ENCODE data around the gene DNPH1. TPM values are rescaled to one million over a fixed set of nuclear protein-coding genes. Genes with fewer than 3 reads are reported as not detected.

The DNPH1 gene, protein sequence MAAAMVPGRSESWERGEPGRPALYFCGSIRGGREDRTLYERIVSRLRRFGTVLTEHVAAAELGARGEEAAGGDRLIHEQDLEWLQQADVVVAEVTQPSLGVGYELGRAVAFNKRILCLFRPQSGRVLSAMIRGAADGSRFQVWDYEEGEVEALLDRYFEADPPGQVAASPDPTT
- 10 to 100 TPM; 15.3 to 73.6 (median 33.9) TPM for total RNA-seq

DNA sequence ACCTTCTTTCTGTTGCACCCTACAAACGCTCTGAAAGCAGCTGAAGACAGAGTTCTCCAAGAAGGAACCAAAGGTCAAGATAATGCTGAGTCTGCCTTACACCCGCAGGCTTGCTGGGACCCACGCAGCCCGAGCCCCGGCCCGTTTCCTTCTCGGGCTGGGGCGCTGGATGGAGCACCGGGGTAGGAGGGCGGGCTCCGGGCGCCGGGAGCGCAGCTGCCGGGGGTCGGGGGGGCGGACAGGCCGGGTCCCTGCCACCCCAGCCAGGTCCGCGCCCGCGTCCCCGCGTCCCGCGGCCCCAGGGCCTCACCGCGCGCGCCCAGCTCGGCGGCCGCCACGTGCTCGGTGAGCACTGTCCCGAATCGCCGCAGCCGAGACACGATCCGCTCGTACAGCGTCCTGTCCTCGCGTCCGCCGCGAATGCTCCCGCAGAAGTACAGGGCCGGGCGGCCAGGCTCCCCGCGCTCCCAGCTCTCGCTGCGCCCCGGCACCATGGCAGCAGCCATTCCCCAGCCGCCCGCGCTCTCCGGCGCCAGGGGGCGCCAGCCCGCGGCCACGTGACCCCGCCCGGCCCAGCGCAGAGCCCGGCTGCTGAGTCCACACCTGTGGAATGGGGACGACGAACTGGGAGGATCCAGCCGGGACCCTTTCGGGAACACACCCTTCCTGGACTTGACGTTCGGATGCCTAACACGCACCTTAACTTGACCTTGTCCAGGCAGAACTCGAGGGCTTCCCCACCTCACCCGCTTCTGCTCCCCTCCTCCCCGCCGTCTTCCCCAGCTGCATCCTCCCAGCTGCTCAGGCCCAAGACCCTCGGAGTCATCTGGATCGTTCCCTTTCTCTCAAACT lies at the start of gene DNPH1:
Gene DNPH1, minus strand, starts transcription at position 531 of the 852 bp plus-strand sequence. Its CDS starts 25 bp downstream, at position 506.
- peak within 1 kb of the TSS in 1 of 2 donors; percentile 29 for H3K27ac ChIP-seq
- H3K4me1 ChIP-seq (replicated peaks in 1 of 2), result peaks cover 0 to 6% of the 10 kb centered on the region in 2 donors
- ATAC-seq (replicated peaks in 6 of 8), result peak; percentile 93 to 98 (median 97)
- WGBS, 10 experiments, result 0 to 21% (median 10%) methylated on average over 1 to 22 of the region's 82 CpGs; no CpG with 5 or more reads in 5 of the 10 experiments
- peak within 1 kb of the TSS; percentile 46 to 56 (median 49) for H3K4me3 ChIP-seq
- in situ Hi-C loops (cut with MboI; ENCODE audit: low pct_unique_long_range_greater_than_20kb in 2 of 9, low sequenced_read_pairs in 9 of 9, unreplicated experiment in 9 of 9), result no loop called here

DNA sequence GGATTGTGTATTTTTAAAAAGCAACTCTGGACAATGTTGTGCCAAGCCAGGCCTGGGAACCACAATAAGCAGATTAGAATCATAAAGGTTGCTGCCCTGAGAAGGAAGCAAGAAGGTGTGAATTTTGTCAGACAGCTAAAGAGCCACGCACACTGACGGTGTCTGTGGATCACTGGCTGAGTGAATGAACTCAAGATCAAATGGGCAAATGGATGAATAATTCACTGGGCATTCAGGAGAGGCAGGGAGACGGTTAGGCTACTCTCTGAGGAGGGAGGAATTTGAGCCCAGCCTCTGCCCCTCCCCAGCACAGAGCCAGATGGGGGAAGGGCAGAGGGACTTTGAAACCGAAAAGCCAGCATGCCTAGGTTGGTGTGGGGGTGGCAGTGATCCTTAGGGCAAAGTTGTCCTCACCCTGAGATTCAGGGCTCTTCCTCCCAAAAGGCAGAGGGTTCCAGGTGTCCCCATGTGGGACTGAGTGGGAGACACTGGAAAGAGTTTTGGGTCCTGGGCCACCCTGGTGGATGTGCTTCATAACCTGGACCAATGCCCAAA lies 49.3 kb upstream of the DNPH1 start:
- WGBS, 10 experiments, result 0% methylated on average over 1 to 2 of the region's 4 CpGs; no CpG with 5 or more reads in 5 of the 10 experiments
- Histone ChIP-seq H3K4me3 (no peak overlapping the region), H3K4me1 (replicated peaks in 1 of 2) (peaks cover 16 to 33% of the 10 kb centered on the region in 2 donors), H3K27ac (no peak overlapping the region)
- ATAC-seq (replicated peaks in 6 of 8), result peak in 7 of 8 experiments; percentile 14 to 78 (median 34)
- in situ Hi-C loops (cut with MboI; ENCODE audit: low pct_unique_long_range_greater_than_20kb in 2 of 9, low sequenced_read_pairs in 9 of 9, unreplicated experiment in 9 of 9), result no loop called here

DNA sequence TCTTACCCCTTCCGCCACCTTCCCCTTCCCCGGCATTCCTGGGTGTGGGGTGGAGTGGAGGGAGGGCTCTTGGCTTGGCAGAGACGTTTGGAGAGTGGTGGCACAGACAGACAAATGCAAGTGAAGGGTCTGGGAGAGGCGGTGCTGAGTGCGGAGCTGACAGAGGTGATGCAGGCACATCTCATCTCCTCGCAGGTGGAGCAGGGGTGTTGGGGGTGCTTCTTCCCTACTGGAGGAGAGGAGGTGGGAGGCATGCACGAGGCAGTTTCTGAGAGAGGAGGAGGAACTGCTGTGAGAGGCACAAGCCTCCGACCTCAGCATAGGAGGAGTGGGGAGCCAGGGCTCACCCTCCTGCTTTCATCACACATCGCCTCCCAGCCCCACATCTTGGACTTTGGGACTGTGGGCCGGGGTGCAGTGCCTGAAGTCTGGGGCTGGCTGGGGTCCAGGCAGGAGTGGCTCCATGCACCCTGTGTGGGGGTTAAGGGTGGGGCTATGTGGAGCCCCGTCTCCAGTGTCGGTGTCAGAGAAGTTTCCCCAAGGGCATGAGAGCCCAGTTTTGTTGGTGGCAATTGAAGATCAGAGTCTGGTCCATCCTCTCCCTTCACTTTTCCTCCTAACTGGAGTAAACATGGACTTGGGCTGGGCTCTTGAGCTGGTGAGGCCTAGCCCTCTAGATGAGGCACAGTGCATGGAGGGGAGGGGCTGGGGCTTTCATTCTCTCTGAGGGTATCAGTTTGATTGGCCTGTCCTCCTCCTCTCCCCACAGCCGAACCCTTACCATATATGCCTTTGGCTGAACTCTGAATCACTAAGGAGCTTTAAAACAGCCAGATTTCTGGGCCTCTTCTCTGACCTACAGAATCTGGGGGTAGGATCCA lies 48.6 kb upstream of the DNPH1 start:
- Histone ChIP-seq H3K27ac (no peak overlapping the region), H3K4me1 (replicated peaks in 1 of 2) (peaks cover 16 to 33% of the 10 kb centered on the region in 2 donors), H3K4me3 (no peak overlapping the region)
- peak; percentile 31 to 59 (median 56) for ATAC-seq (replicated peaks in 6 of 8)
- 0 to 80% (median 40%) methylated on average over 1 to 3 of the region's 13 CpGs; no CpG with 5 or more reads in 3 of the 10 experiments for WGBS, 10 experiments
- in situ Hi-C loops (cut with MboI; ENCODE audit: low pct_unique_long_range_greater_than_20kb in 2 of 9, low sequenced_read_pairs in 9 of 9, unreplicated experiment in 9 of 9), result no loop called here

DNA sequence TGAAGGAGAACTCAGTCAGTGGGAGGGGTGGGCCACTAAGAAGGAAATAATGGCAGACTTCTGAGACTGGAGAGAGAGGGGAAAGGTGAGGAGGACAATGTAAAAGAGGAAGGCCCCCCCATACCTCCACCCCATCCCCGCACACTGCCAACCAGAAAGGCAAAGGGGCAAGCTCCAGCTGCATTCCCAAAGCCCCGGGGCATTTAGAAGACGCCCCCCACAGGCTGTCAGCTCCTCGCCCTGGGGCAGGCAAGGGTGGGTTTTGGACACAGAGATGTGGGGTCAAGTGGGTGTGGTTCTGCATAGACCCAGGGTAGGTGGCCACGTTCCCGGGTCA lies 48.0 kb upstream of the DNPH1 start:
- Histone ChIP-seq H3K27ac (no peak overlapping the region), H3K4me3 (no peak overlapping the region), H3K4me1 (replicated peaks in 1 of 2) (peaks cover 16 to 33% of the 10 kb centered on the region in 2 donors)
- WGBS, 10 experiments, result 100% methylated on average over 1 of the region's 6 CpGs; no CpG with 5 or more reads in 9 of the 10 experiments
- in situ Hi-C loops (cut with MboI; ENCODE audit: low pct_unique_long_range_greater_than_20kb in 2 of 9, low sequenced_read_pairs in 9 of 9, unreplicated experiment in 9 of 9), result no loop called here
- ATAC-seq (replicated peaks in 6 of 8), result no peak

DNA sequence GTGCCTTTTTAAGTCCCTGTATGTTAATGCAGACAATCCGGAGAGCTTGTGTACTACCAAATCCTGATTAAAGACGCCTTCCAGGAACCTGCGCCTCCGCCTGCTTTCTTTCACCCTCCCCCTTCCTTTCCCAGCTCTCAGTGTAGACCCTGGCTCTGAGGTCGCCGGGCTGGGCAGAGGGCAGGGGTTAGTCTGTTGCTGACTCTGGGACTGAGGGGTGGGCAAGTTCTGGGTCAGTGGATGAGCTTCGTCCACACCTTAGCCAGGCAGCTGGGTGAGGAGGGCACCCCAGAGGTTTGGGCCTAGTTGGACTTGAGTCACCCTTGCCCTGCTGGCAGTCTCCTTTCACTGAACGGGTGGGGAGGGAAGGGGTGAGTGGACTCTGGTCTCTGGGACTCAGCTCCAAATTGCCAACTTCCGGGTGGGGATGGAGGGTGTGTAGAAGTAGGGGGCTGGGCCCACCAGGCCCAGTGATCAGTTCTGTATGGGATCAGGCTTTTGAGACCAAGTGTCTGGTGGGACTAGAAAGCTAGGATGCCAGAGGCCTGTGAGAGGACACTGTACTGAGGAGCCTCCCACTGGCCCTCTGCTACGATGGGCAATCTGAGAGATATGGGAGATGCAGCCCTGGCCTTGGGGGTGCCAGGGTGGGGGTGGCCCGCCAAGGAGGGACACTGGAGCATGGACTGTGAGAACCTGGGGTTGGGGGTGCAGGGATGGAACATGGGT lies 47.5 kb upstream of the DNPH1 start:
- Histone ChIP-seq H3K4me1 (replicated peaks in 1 of 2) (peaks cover 16 to 33% of the 10 kb centered on the region in 2 donors), H3K27ac (no peak overlapping the region), H3K4me3 (no peak overlapping the region)
- ATAC-seq (replicated peaks in 6 of 8), result no peak
- in situ Hi-C loops (cut with MboI; ENCODE audit: low pct_unique_long_range_greater_than_20kb in 2 of 9, low sequenced_read_pairs in 9 of 9, unreplicated experiment in 9 of 9), result no loop called here
- 85% methylated on average over 4 of the region's 11 CpGs; no CpG with 5 or more reads in 9 of the 10 experiments for WGBS, 10 experiments

DNA sequence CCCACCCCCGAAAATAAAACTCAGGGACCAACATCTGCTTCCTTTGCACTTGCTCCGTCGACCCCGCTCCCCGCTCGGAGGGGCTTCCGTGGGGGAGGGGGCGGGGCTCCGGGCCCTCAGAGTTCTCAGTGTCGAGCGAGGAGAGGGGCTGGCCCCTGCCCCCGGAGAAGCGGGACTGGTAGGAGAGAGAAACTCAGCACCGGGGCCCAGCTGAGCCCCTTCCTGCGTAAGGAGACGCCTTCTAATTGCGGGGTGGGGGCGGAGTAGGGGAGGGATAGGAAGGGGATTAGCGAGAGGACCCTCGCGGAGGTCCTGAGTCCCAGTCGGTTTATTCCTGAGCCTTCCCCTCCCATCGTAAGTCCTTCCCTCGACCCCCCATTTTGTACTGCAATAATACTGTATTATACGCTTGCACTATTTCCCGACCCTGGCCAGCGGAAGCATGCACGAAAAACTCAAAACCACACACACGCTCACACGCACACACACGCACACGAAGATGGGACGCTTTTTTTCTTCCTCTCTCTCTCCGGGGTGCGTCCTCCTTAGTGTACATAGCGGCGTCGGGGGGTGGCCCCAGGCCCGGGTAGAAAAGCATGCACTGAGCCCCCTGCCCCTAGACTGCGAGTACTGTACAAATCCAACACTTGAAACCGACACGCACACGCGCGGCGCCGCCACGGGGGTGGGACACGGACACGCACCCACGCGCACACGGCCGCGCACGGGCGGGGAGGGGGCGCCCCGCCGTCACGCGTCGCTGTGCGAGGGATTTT lies 46.7 kb upstream of the DNPH1 start:
- in situ Hi-C loops (cut with MboI; ENCODE audit: low pct_unique_long_range_greater_than_20kb in 2 of 9, low sequenced_read_pairs in 9 of 9, unreplicated experiment in 9 of 9), result no loop called here
- Histone ChIP-seq H3K4me1 (replicated peaks in 1 of 2) (peaks cover 16 to 33% of the 10 kb centered on the region in 2 donors), H3K4me3 (no peak overlapping the region), H3K27ac (no peak overlapping the region)
- 0 to 75% (median 51%) methylated on average over 2 to 13 of the region's 64 CpGs; no CpG with 5 or more reads in 5 of the 10 experiments for WGBS, 10 experiments
- ATAC-seq (replicated peaks in 6 of 8), result no peak

DNA sequence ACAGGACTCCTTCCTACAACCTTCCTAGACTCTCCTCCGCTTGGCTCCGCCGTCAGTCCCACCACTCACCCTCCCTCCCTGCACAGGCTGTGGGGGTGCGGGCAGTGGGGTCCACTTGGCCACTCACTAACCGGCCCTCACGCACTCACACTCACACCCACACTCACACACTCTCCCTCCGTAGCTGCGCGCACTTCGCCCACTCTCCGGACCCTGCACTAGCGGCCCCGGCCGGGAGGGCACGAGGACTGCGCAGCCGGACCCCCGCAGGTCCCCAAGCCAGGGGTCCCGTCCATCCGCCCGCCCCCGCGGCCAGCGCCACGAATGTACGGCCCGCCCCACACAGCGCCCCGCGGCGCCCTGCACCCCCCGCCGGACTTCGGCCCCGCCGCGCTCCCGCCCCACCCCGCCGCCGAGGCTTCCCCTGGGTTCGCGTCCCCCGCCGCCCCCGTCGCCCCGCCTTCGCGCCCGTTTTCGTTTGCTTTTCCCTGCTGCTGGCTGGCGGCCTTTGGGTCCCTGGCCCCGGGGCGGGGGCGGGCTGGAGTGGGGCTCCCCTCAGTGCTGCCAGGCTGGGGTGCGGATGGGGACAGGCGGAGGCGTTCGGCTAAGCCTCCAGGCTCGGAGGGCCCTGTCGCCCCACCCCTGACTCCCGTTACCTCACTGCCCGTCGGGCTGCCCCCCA lies 45.8 kb upstream of the DNPH1 start:
- H3K27ac ChIP-seq, result no peak overlapping the region
- peak; percentile 5 to 56 (median 28) for ATAC-seq (replicated peaks in 6 of 8)
- peaks cover 16 to 39% of the 10 kb centered on the region in 2 donors for H3K4me1 ChIP-seq (replicated peaks in 1 of 2)
- peak overlapping the region in 2 of 5 donors; percentile 11 to 23 for H3K4me3 ChIP-seq
- WGBS, 10 experiments, result 15% methylated on average over 4 of the region's 65 CpGs; no CpG with 5 or more reads in 9 of the 10 experiments
- in situ Hi-C loops (cut with MboI; ENCODE audit: low pct_unique_long_range_greater_than_20kb in 2 of 9, low sequenced_read_pairs in 9 of 9, unreplicated experiment in 9 of 9), result loop anchor here in 2 of 9 experiments (25.0 kb wide), 2 partner anchors 162 to 237 kb away; partner anchors contain the start of genes ABCC10 (in 1 of the 2), LRRC73 (in 1 of the 2), POLR1C (in 1 of the 2) and YIPF3 (in 1 of the 2)

DNA sequence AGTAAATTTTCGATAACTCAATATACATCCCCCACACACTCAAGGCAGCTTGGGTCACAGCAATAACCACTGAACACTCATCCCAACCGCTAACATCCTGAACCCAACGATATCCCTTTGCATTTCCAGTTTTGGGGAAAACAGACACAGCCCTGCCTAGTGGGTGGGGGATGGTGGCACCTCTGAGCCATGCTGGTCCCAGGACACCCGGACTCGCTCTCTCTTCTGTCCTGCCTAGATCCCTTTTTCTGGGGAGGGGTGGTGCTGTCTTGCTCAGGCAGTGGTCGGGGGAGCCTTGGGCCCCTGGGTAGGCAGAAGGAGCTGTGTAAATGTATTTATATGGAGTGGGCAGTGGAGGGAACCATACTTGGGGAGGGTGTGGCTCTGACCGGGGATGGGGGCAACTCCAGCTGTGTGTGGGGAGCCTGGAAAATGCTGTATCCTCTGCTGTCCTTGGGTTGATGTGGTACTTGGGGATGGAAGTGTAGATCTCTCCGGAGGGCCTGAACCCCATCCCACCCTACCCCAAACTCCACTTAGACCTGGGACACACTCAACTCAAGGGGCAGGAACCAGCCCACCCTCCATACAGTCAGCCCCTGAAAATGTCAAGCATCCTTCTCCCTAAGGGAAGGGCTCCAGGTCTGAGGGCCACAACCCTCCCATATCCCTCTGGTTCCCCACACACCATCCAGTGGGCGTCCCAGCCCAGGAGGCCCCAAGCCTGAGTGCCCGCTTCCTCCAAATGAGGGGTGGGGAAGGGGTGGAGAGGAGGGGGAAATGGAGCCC lies 45.0 kb upstream of the DNPH1 start:
- Histone ChIP-seq H3K4me1 (replicated peaks in 1 of 2) (peaks cover 16 to 44% of the 10 kb centered on the region in 2 donors), H3K4me3 (no peak overlapping the region), H3K27ac (no peak overlapping the region)
- in situ Hi-C loops (cut with MboI; ENCODE audit: low pct_unique_long_range_greater_than_20kb in 2 of 9, low sequenced_read_pairs in 9 of 9, unreplicated experiment in 9 of 9), result loop anchor here in 2 of 9 experiments (25.0 kb wide), 2 partner anchors 163 to 238 kb away; partner anchors contain the start of genes ABCC10 (in 1 of the 2), LRRC73 (in 1 of the 2), POLR1C (in 1 of the 2) and YIPF3 (in 1 of the 2)
- 25 to 100% (median 93%) methylated on average over 1 to 4 of the region's 10 CpGs; no CpG with 5 or more reads in 6 of the 10 experiments for WGBS, 10 experiments
- no peak for ATAC-seq (replicated peaks in 6 of 8)

DNA sequence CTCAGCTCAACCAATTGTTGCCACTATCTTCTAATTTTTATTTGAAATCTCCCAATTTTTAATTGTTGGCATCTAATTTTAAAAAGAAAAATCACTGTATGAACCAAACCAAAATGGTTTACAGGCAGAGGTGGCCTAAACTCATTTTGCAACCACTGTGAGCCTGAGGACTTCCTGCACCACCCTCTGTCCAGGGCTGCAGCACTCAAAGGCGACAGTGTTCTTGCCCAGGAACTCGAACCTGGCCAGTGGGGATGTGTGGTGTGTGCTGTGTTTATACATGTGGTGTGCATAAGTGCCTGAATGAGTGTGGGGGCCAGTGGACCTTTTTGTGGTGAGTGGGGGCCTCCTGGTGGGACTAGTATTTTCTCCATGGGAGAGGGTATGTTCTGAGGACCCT lies 44.4 kb upstream of the DNPH1 start:
- in situ Hi-C loops (cut with MboI; ENCODE audit: low pct_unique_long_range_greater_than_20kb in 2 of 9, low sequenced_read_pairs in 9 of 9, unreplicated experiment in 9 of 9), result loop anchor here in 2 of 9 experiments (25.0 kb wide), 2 partner anchors 164 to 239 kb away; partner anchors contain the start of genes ABCC10 (in 1 of the 2), LRRC73 (in 1 of the 2), POLR1C (in 1 of the 2) and YIPF3 (in 1 of the 2)

DNA sequence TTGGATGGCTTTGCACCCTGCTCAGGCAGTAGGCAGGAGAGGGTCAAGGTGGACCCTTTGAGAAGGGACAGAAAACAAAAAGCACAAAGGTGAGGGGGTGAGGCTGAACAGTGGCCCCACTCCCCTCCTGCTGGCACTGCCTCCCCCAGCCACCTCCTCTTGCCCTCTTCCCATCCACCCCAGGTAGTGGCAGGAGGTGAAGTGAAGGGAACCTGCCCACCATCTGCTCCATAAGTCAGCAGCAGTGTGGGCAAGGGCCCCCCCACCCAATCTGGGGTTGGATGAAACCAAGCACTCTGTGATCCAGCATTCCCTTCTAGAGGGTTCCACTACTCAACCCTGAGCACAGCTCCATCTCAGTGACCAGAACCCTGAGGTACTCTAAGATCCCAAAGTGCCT lies 42.7 kb upstream of the DNPH1 start:
- Histone ChIP-seq H3K27ac (no peak overlapping the region), H3K4me1 (replicated peaks in 1 of 2) (peaks cover 12 to 45% of the 10 kb centered on the region in 2 donors), H3K4me3 (no peak overlapping the region)
- in situ Hi-C loops (cut with MboI; ENCODE audit: low pct_unique_long_range_greater_than_20kb in 2 of 9, low sequenced_read_pairs in 9 of 9, unreplicated experiment in 9 of 9), result loop anchor here in 2 of 9 experiments (25.0 kb wide), 2 partner anchors 165 to 240 kb away; partner anchors contain the start of genes ABCC10 (in 1 of the 2), LRRC73 (in 1 of the 2), POLR1C (in 1 of the 2) and YIPF3 (in 1 of the 2)
- no peak for ATAC-seq (replicated peaks in 6 of 8)

More for the DNA sequence above, 44.4 kb upstream of the DNPH1 start:
- no peak for ATAC-seq (replicated peaks in 6 of 8)
- Histone ChIP-seq H3K4me1 (replicated peaks in 1 of 2) (peaks cover 14 to 41% of the 10 kb centered on the region in 2 donors), H3K27ac (no peak overlapping the region), H3K4me3 (no peak overlapping the region)
- 40 to 100% (median 78%) methylated on average over 1 to 2 of the region's 2 CpGs; no CpG with 5 or more reads in 5 of the 10 experiments for WGBS, 10 experiments
